ENCODE results near the gene KIFC1. TPM values are rescaled to one million over a fixed set of nuclear protein-coding genes. Genes with fewer than 3 reads are reported as not detected.
A peak's percentile ranks its signal among the peaks of the same experiment; 100 is the strongest.

The KIFC1 gene
- total and polyA plus RNA-seq, 2 of the 4 experiments (the other 2 are of a cell fraction) = 33.9 to 40.6 TPM

- BruUV-seq (replicated peaks) = no TSS peak
- Histone ChIP-seq H3K56ac (ENCODE audit: extremely low read depth, insufficient read depth, low read length) (no peak overlapping the region), H2AFZ (replicated peaks; ENCODE audit: low read length, poor library complexity) (peak overlapping the region; percentile 69), H2AK9ac (replicated peaks; ENCODE audit: low read depth, low read length, poor library complexity) (peak overlapping the region; percentile 80), H3K18ac (ENCODE audit: low read depth, low read length) (no peak overlapping the region), H2BK5ac (ENCODE audit: low read depth, low read length, poor library complexity, severe bottlenecking) (no peak overlapping the region), H4K5ac (ENCODE audit: low read depth, low read length) (0 out of 2 replicates have a peak overlapping the region, but pooled peaks have one; percentile 9), H3K14ac (replicated peaks; ENCODE audit: low read depth, low read length) (peak overlapping the region; percentile 22), H4K91ac (ENCODE audit: insufficient read depth, low read depth, low read length) (no peak overlapping the region), H2AK5ac (ENCODE audit: low read depth, low read length) (peak overlapping the region; percentile 96; the same call in 1 of the 2 replicates), H2BK120ac (ENCODE audit: low read depth, low read length) (no peak overlapping the region), H3K4me1 (ENCODE audit: control insufficient read depth, insufficient read depth, low read length) (peaks cover 38% of the 10 kb centered on the region), H4K20me1 (ENCODE audit: insufficient read depth, low read length) (peaks cover 35% of the 10 kb centered on the region), H3K4me2 (ENCODE audit: low read depth, low read length) (peak overlapping the region; percentile 88), H3K36me3 (ENCODE audit: control insufficient read depth, insufficient read depth, low read length) (peaks cover 17% of the 10 kb centered on the region), H3K9ac (ENCODE audit: low read depth, low read length) (peak overlapping the region; percentile 72), H3K27ac (ENCODE audit: insufficient read depth, low read length) (peak overlapping the region; percentile 68; the same call in 1 of the 2 replicates), H2BK20ac (ENCODE audit: low read depth, low read length) (no peak overlapping the region), H2BK15ac (ENCODE audit: low read depth, low read length) (no peak overlapping the region; the same call in 2 of the 3 replicates), H3K9me3 (ENCODE audit: control insufficient read depth, insufficient read depth, low read length) (no peaks in the 10 kb centered on the region), H4K8ac (ENCODE audit: low read depth in 2 of 2, low read length in 2 of 2) (peak overlapping the region in 1 of 2 experiments; percentile 91; a peak in 1 of 4 replicates), H3K4ac (ENCODE audit: low read depth, low read length) (peak overlapping the region; percentile 36; the same call in 1 of the 2 replicates), H3K9me1 (ENCODE audit: insufficient read depth, low read length) (peaks cover 36% of the 10 kb centered on the region), H3K79me1 (ENCODE audit: low read depth in 1 of 2, low read length in 2 of 2) (peaks cover 33 to 92% of the 10 kb centered on the region in 2 experiments), H3K23ac (ENCODE audit: low read depth, low read length) (peak overlapping the region; percentile 79), H3K4me3 (ENCODE audit: insufficient read depth, low read depth, low read length) (peak overlapping the region; percentile 94), H3K27me3 (ENCODE audit: control insufficient read depth, insufficient read depth, low read length) (no peaks in the 10 kb centered on the region)
- WGBS, 2 experiments (ENCODE audit: extremely low coverage in 2 of 2, insufficient read length in 1 of 2) = 33% methylated on average over 3 of the region's 12 CpGs; no CpG with 5 or more reads in 1 of the 2 experiments
- DNase-seq (no peak), ATAC-seq (ENCODE audit: low read depth) (no peak)
- in situ Hi-C loops (cut with MboI; ENCODE audit: low sequenced_read_pairs) = no loop called here
- ChIA-PET CTCF (interaction anchor here (1.0 to 1.4 kb wide), 2 partner anchors 23 to 31 kb away, joined by 3 read pairs; no protein-coding TSS in a partner anchor), POLR2A (ENCODE audit: unreplicated experiment) (interaction anchor here (0.5 to 0.6 kb wide), 3 partner anchors 17 to 1311 kb away, joined by 3 to 19 read pairs (median 9); no protein-coding TSS in a partner anchor)
- TF ChIP-seq RAD21 (IDR thresholded peaks at IDR 0.05; ENCODE audit: low read length) (no peak), RCOR1 (IDR thresholded peaks at IDR 0.05; ENCODE audit: insufficient replicate concordance, low read length) (no peak), CTCF (conservative IDR thresholded peaks at IDR 0.05; ENCODE audit: low read depth, low read length) (no peak), ELK1 (IDR thresholded peaks at IDR 0.05; ENCODE audit: borderline replicate concordance, low read depth, low read length) (no peak), CHD1 (IDR thresholded peaks at IDR 0.05; ENCODE audit: low read depth, low read length) (no peak)
- TF ChIP-seq, protein P1, sequence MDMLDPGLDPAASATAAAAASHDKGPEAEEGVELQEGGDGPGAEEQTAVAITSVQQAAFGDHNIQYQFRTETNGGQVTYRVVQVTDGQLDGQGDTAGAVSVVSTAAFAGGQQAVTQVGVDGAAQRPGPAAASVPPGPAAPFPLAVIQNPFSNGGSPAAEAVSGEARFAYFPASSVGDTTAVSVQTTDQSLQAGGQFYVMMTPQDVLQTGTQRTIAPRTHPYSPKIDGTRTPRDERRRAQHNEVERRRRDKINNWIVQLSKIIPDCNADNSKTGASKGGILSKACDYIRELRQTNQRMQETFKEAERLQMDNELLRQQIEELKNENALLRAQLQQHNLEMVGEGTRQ (IDR thresholded peaks at IDR 0.05; ENCODE audit: low read depth, low read length) = peak; percentile 49; the same call in 1 of the 2 replicates
- dilution Hi-C loops (cut with HindIII; ENCODE audit: low sequenced_read_pairs, unreplicated experiment) = no loop called here
- intact Hi-C loops (cut with micrococcal nuclease) = no loop called here
Measured at GRCh38 chr6:33426590-33427511, 35.2 kb downstream of the KIFC1 start.
